ENCODE data around the gene ZW10.

GRCh38 chr11:113715273-113715672 lies 58.2 kb downstream of the ZW10 start:
- TF ChIP-seq, protein P1, sequence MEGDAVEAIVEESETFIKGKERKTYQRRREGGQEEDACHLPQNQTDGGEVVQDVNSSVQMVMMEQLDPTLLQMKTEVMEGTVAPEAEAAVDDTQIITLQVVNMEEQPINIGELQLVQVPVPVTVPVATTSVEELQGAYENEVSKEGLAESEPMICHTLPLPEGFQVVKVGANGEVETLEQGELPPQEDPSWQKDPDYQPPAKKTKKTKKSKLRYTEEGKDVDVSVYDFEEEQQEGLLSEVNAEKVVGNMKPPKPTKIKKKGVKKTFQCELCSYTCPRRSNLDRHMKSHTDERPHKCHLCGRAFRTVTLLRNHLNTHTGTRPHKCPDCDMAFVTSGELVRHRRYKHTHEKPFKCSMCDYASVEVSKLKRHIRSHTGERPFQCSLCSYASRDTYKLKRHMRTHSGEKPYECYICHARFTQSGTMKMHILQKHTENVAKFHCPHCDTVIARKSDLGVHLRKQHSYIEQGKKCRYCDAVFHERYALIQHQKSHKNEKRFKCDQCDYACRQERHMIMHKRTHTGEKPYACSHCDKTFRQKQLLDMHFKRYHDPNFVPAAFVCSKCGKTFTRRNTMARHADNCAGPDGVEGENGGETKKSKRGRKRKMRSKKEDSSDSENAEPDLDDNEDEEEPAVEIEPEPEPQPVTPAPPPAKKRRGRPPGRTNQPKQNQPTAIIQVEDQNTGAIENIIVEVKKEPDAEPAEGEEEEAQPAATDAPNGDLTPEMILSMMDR (IDR thresholded peaks at IDR 0.05) = no peak
- TF ChIP-seq POLR2A (IDR thresholded peaks at IDR 0.05) = no peak

All from esophagus squamous epithelium (tissue), 4 donors.